GM23338 (cell line): ENCODE results near the gene SNHG17. TPM values are rescaled to one million over a fixed set of nuclear protein-coding genes. Genes with fewer than 3 reads are reported as not detected.

Experiments used
- ATAC-seq: fragments of 200-7000 bp; cut with Tn5 transposase; 3 replicates; pipeline ENCODE4 v1.9.1; 2020
- DNase-seq: peaks from one replicate; pipeline ENCODE4 v3.0.0-alpha.2; 2015; ENCODE audit warnings: low spot score
- H2AFZ ChIP-seq: fragments of 200-600 bp; sonication (generic); 2 replicates; pipeline ENCODE4 v1.8.0; 2016; ENCODE audit warnings: antibody characterized with exemption, mild to moderate bottlenecking, moderate library complexity
- H3F3A ChIP-seq: fragments of 200-600 bp; sonication (generic); replicated peaks from 2 replicates; pipeline ENCODE4 v1.8.0; 2017; ENCODE audit warnings: antibody characterized with exemption, mixed run types, low read depth
- H3K27ac ChIP-seq: fragments of 200-600 bp; sonication (generic); 2 replicates; pipeline ENCODE4 v1.6.1; 2016; ENCODE audit warnings: low read depth
- H3K27me3 ChIP-seq: fragments of 200-600 bp; sonication (generic); 2 replicates; pipeline ENCODE4 v1.8.0; 2016; ENCODE audit warnings: mild to moderate bottlenecking, mixed run types, moderate library complexity; ENCODE audit not compliant: insufficient read depth
- H3K36me3 ChIP-seq: fragments of 200-600 bp; sonication (generic); 2 replicates; pipeline ENCODE4 v1.8.0; 2016; ENCODE audit warnings: mild to moderate bottlenecking; ENCODE audit not compliant: insufficient read depth
- H3K4me1 ChIP-seq: fragments of 200-600 bp; sonication (generic); 2 replicates; pipeline ENCODE4 v1.8.0; 2016; ENCODE audit warnings: mild to moderate bottlenecking, moderate library complexity; ENCODE audit not compliant: insufficient read depth
- H3K4me2 ChIP-seq: fragments of 200-600 bp; sonication (generic); 2 replicates; pipeline ENCODE4 v1.7.1; 2017; ENCODE audit warnings: mixed run types
- H3K4me3 ChIP-seq: fragments of 200-600 bp; sonication (generic); 2 replicates; pipeline ENCODE4 v1.6.1; 2016; ENCODE audit warnings: mixed run types
- H3K79me2 ChIP-seq: fragments of 200-600 bp; sonication (generic); replicated peaks from 2 replicates; pipeline ENCODE4 v1.8.0; 2017; ENCODE audit warnings: mild to moderate bottlenecking; ENCODE audit not compliant: insufficient read depth
- H3K9me2 ChIP-seq: fragments of 200-600 bp; sonication (generic); 2 replicates; pipeline ENCODE4 v1.8.0; 2017; ENCODE audit not compliant: insufficient read depth
- H4K20me1 ChIP-seq: fragments of 200-600 bp; sonication (generic); replicated peaks from 2 replicates; pipeline ENCODE4 v1.8.0; 2017; ENCODE audit warnings: mild to moderate bottlenecking; ENCODE audit not compliant: insufficient read depth
- H3K27ac Mint-ChIP-seq: 2 replicates; pipeline ENCODE4 v1.8.0; 2020; ENCODE audit warnings: inconsistent platforms, mild to moderate bottlenecking, moderate library complexity, mixed read lengths
- H3K27me3 Mint-ChIP-seq: 3 replicates; pipeline ENCODE4 v1.8.0; 2022; ENCODE audit warnings: low read depth, mild to moderate bottlenecking, moderate library complexity, mixed read lengths, inconsistent platforms; ENCODE audit not compliant: insufficient read depth, poor library complexity
- H3K36me3 Mint-ChIP-seq: 3 replicates; pipeline ENCODE4 v1.8.0; 2021; ENCODE audit warnings: low read depth, mild to moderate bottlenecking, inconsistent platforms, moderate library complexity, mixed read lengths
- H3K4me1 Mint-ChIP-seq: 3 replicates; pipeline ENCODE4 v1.8.0; 2020; ENCODE audit warnings: mild to moderate bottlenecking, inconsistent platforms, mixed read lengths
- H3K4me3 Mint-ChIP-seq: 3 replicates; pipeline ENCODE4 v1.8.0; 2021; ENCODE audit warnings: moderate library complexity, mild to moderate bottlenecking, inconsistent platforms, mixed read lengths
- H3K9me3 Mint-ChIP-seq: 3 replicates; pipeline ENCODE4 v1.8.0; 2020; ENCODE audit warnings: moderate library complexity, mild to moderate bottlenecking, inconsistent platforms, mixed read lengths
- CREB1 ChIP-seq: fragments of 250-450 bp; sonication (Bioruptor Pico); IDR thresholded peaks from 2 replicates; pipeline ENCODE4 v1.5.0; 2020; ENCODE audit warnings: low read depth, mild to moderate bottlenecking, moderate library complexity
- EZH2 ChIP-seq: fragments of 200-600 bp; sonication (generic); IDR thresholded peaks from one replicate; pipeline ENCODE4 v1.8.0; 2017; ENCODE audit warnings: antibody characterized with exemption, mild to moderate bottlenecking, low read depth; ENCODE audit not compliant: unreplicated experiment
- EZH2phosphoT487 ChIP-seq: fragments of 200-600 bp; sonication (generic); IDR thresholded peaks from one replicate; pipeline ENCODE4 v1.8.1; 2018; ENCODE audit warnings: antibody characterized with exemption; ENCODE audit not compliant: unreplicated experiment
- NANOG ChIP-seq: IDR thresholded peaks from 2 replicates; pipeline ENCODE4 v1.6.1; 2016; ENCODE audit warnings: antibody characterized with exemption, borderline replicate concordance
- POLR2AphosphoS5 ChIP-seq: IDR thresholded peaks from 2 replicates; pipeline ENCODE4 v1.6.1; 2016; ENCODE audit warnings: antibody characterized with exemption, low read depth
- STAT1 ChIP-seq: IDR thresholded peaks from one replicate; pipeline ENCODE4 v1.6.1; 2016; ENCODE audit warnings: antibody characterized with exemption; ENCODE audit not compliant: unreplicated experiment
- ZNF114 ChIP-seq: fragments of 250-450 bp; sonication (Bioruptor Pico); IDR thresholded peaks from 2 replicates; pipeline ENCODE4 v1.5.0; 2020; ENCODE audit warnings: mild to moderate bottlenecking, moderate library complexity
- ZNF331 ChIP-seq: fragments of 250-450 bp; sonication (Bioruptor Pico); IDR thresholded peaks from 2 replicates; pipeline ENCODE4 v1.5.0; 2020; ENCODE audit warnings: low read depth, mild to moderate bottlenecking, moderate library complexity
- polyA plus RNA-seq: library from polyadenylated mRNA; unstranded; fragments of >200 nt; fragmentation: Nextera tagmentation; extraction: Ambion mirVana; gene quantifications from 2 replicates; pipeline ENCODE4 v1.2.1, GENCODE V29; 2016
- total RNA-seq: library from RNA; depleted of rRNA; stranded (reverse); fragments of >200 nt; shearing (Covaris generic); gene quantifications from 2 replicates; pipeline ENCODE4 v1.2.3, GENCODE V29; 2014
- TF ChIP-seq, protein P1 (sequence below): IDR thresholded peaks from one replicate; pipeline ENCODE4 v1.6.1; 2018; ENCODE audit warnings: antibody characterized with exemption; ENCODE audit not compliant: unreplicated experiment
- TF ChIP-seq, protein P2 (sequence below), 2 experiments: fragments of 200-600 bp in 1 of 2; sonication (generic) in 1 of 2; conservative IDR thresholded peaks; 2 replicates each; pipeline versions ENCODE4 v1.5.1 to v1.6.1; 2016 to 2017; ENCODE audit warnings: antibody characterized with exemption in 2 of 2, low read depth in 2 of 2, mild to moderate bottlenecking in 2 of 2, moderate library complexity in 1 of 2

SNHG17 gene
- total and polyA plus RNA-seq, 2 experiments from 2014 or later = 25.4 to 76.1 TPM

DNA sequence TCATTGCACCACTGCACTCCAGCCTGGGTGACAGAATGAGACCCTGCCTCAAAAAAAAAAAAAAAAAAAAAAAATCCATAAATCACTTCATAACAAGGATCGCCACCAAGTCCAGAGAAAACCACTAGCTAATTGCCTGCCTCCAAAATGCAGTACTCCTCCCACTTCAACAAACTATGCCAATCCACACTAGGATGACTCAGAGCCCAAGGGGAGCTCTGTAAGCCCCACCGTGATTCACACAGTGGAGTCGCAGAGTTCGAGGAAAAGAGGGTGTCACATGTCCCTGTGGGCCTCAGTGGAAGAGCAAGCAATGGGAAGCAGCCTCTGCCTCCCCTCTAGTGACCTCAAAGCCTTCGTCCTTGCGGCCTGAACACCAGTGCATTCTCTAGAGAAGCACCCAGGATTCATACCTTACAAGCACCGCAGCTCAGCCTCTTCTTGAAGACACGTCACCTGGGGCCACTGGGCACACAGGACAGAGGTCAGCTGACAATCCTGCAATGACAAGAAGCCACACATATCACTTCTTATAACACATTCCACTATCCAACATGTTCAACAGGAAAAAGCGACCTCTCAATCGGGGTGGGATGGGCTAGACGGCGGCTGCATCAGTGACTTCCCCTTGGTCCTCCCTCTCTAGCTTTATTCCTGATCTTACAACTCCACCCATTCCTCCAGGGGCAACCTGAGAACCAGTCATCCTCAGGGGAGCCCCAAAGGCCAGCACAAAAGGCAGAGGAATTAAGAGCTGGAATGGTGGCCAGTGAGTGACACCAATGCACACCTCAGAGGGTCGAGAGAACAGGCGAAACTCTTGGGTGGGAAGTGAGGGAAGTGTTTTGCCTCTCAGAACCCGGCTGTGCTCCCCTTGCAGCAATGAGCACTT lies 8.9 kb downstream of the SNHG17 start:
- H3K4me1 Mint-ChIP-seq = peaks cover 3% of the 10 kb centered on the region; the same call in 1 of the 3 replicates
- H3K9me2 ChIP-seq = no peaks in the 10 kb centered on the region
- no peak overlapping the region for H3K27ac ChIP-seq
- no peaks in the 10 kb centered on the region for H3K27me3 ChIP-seq
- H3K36me3 Mint-ChIP-seq = peaks cover 100% of the 10 kb centered on the region
- peaks cover 26% of the 10 kb centered on the region for H3K27me3 Mint-ChIP-seq
- peaks cover 24% of the 10 kb centered on the region for H3F3A ChIP-seq
- peaks cover 2% of the 10 kb centered on the region; the same call in 1 of the 3 replicates for H3K9me3 Mint-ChIP-seq
- no peak overlapping the region for H3K4me3 Mint-ChIP-seq
- H3K4me3 ChIP-seq = no peak overlapping the region
- H3K4me2 ChIP-seq = no peak overlapping the region
- no peaks in the 10 kb centered on the region for H3K4me1 ChIP-seq
- no peak for ATAC-seq
- DNase-seq = no peak
- peaks cover 88% of the 10 kb centered on the region for H3K36me3 ChIP-seq
- no peak overlapping the region for H2AFZ ChIP-seq
- peaks cover 48% of the 10 kb centered on the region for H4K20me1 ChIP-seq
- H3K27ac Mint-ChIP-seq = peak overlapping the region; percentile 65; the same call in 1 of the 2 replicates
- TF ChIP-seq ZNF114 (CRISPR knock-in tag) = no peak
- TF ChIP-seq STAT1 = no peak
- TF ChIP-seq POLR2AphosphoS5 = peak; percentile 34; the same call in 1 of the 2 replicates
- TF ChIP-seq NANOG = no peak
- TF ChIP-seq, protein P1, sequence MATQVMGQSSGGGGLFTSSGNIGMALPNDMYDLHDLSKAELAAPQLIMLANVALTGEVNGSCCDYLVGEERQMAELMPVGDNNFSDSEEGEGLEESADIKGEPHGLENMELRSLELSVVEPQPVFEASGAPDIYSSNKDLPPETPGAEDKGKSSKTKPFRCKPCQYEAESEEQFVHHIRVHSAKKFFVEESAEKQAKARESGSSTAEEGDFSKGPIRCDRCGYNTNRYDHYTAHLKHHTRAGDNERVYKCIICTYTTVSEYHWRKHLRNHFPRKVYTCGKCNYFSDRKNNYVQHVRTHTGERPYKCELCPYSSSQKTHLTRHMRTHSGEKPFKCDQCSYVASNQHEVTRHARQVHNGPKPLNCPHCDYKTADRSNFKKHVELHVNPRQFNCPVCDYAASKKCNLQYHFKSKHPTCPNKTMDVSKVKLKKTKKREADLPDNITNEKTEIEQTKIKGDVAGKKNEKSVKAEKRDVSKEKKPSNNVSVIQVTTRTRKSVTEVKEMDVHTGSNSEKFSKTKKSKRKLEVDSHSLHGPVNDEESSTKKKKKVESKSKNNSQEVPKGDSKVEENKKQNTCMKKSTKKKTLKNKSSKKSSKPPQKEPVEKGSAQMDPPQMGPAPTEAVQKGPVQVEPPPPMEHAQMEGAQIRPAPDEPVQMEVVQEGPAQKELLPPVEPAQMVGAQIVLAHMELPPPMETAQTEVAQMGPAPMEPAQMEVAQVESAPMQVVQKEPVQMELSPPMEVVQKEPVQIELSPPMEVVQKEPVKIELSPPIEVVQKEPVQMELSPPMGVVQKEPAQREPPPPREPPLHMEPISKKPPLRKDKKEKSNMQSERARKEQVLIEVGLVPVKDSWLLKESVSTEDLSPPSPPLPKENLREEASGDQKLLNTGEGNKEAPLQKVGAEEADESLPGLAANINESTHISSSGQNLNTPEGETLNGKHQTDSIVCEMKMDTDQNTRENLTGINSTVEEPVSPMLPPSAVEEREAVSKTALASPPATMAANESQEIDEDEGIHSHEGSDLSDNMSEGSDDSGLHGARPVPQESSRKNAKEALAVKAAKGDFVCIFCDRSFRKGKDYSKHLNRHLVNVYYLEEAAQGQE = no peak
- TF ChIP-seq EZH2 = no peak
- peaks cover 86% of the 10 kb centered on the region for H3K79me2 ChIP-seq

- no peak overlapping the region for H3K27ac Mint-ChIP-seq
- Histone ChIP-seq H3K4me2 (no peak overlapping the region), H3K27me3 (no peaks in the 10 kb centered on the region), H3K79me2 (peaks cover 68% of the 10 kb centered on the region), H3K4me3 (no peak overlapping the region), H3K9me2 (no peaks in the 10 kb centered on the region), H3K36me3 (peaks cover 88% of the 10 kb centered on the region), H3K27ac (no peak overlapping the region), H3K4me1 (no peaks in the 10 kb centered on the region), H3F3A (peaks cover 40% of the 10 kb centered on the region), H4K20me1 (peaks cover 55% of the 10 kb centered on the region), H2AFZ (no peak overlapping the region)
- peaks cover 3% of the 10 kb centered on the region; the same call in 1 of the 3 replicates for H3K4me1 Mint-ChIP-seq
- H3K36me3 Mint-ChIP-seq = peaks cover 100% of the 10 kb centered on the region
- no peak overlapping the region for H3K4me3 Mint-ChIP-seq
- H3K9me3 Mint-ChIP-seq = peaks cover 2% of the 10 kb centered on the region; the same call in 1 of the 3 replicates
- ATAC-seq (no peak), DNase-seq (no peak)
- peaks cover 20% of the 10 kb centered on the region for H3K27me3 Mint-ChIP-seq
- no peak for TF ChIP-seq ZNF331 (CRISPR knock-in tag)
- TF ChIP-seq EZH2phosphoT487 = no peak
- TF ChIP-seq, protein P2, sequence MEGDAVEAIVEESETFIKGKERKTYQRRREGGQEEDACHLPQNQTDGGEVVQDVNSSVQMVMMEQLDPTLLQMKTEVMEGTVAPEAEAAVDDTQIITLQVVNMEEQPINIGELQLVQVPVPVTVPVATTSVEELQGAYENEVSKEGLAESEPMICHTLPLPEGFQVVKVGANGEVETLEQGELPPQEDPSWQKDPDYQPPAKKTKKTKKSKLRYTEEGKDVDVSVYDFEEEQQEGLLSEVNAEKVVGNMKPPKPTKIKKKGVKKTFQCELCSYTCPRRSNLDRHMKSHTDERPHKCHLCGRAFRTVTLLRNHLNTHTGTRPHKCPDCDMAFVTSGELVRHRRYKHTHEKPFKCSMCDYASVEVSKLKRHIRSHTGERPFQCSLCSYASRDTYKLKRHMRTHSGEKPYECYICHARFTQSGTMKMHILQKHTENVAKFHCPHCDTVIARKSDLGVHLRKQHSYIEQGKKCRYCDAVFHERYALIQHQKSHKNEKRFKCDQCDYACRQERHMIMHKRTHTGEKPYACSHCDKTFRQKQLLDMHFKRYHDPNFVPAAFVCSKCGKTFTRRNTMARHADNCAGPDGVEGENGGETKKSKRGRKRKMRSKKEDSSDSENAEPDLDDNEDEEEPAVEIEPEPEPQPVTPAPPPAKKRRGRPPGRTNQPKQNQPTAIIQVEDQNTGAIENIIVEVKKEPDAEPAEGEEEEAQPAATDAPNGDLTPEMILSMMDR (conservative IDR thresholded peaks at IDR 0.05; ENCODE audit: low read depth in 2 of 2) = no peak
- no peak for TF ChIP-seq CREB1 (CRISPR knock-in tag)
- TF ChIP-seq STAT1 = no peak
Measured at GRCh38 chr20:38424401-38424800, 10.7 kb downstream of the SNHG17 start.
